Lower leg skin (tissue), 3 donors: Measurements from ENCODE around the gene UBL4A.

ENCODE experiments used
- POLR2A ChIP-seq, 2 donors: fragments of 450-650 bp; IDR thresholded peaks; one replicate each; pipeline ENCODE4 v1.6.1; 2016 to 2017; ENCODE audit warnings: antibody characterized with exemption in 2 of 2, mild to moderate bottlenecking in 1 of 2, moderate library complexity in 1 of 2
- TF ChIP-seq, protein P1 (sequence below), 3 donors: fragments of 450-650 bp; IDR thresholded peaks; one replicate each; pipeline ENCODE4 v1.5.1; 2016; ENCODE audit warnings: antibody characterized with exemption in 3 of 3, mild to moderate bottlenecking in 3 of 3, moderate library complexity in 2 of 3

DNA sequence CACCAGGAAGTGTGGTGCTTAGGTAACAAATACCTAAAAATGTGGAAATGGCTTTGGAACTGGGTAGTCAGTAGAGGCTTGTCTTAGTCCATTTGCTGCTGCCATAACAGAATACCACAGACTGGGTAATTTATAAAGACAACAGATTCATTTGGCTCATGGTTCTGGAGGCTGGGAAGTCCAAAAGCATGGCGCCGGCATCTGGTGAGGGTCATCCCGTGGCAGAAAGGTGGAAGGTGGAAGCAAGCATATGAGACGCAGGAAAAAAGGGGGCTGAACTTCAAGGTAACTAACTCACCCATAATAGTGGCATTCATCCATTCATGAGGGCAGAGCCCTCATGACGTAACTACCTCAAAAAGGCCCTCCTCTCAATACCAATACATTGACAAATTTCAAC, 23.0 kb upstream of the UBL4A start:
- TF ChIP-seq POLR2A (IDR thresholded peaks at IDR 0.05) = no peak
- TF ChIP-seq, protein P1, sequence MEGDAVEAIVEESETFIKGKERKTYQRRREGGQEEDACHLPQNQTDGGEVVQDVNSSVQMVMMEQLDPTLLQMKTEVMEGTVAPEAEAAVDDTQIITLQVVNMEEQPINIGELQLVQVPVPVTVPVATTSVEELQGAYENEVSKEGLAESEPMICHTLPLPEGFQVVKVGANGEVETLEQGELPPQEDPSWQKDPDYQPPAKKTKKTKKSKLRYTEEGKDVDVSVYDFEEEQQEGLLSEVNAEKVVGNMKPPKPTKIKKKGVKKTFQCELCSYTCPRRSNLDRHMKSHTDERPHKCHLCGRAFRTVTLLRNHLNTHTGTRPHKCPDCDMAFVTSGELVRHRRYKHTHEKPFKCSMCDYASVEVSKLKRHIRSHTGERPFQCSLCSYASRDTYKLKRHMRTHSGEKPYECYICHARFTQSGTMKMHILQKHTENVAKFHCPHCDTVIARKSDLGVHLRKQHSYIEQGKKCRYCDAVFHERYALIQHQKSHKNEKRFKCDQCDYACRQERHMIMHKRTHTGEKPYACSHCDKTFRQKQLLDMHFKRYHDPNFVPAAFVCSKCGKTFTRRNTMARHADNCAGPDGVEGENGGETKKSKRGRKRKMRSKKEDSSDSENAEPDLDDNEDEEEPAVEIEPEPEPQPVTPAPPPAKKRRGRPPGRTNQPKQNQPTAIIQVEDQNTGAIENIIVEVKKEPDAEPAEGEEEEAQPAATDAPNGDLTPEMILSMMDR (IDR thresholded peaks at IDR 0.05) = no peak
